Muscle layer of colon (tissue), 2 donors: ENCODE measurements around the gene TSPAN11.

ENCODE experiments used
- H3K27ac ChIP-seq: one replicate; pipeline ENCODE4 v1.7.0; 2013; ENCODE audit warnings: low read depth, mild to moderate bottlenecking, low read length, moderate library complexity
- H3K27me3 ChIP-seq, 2 donors: one replicate each; pipeline ENCODE4 v1.7.0; 2013; ENCODE audit warnings: low read length in 2 of 2, mild to moderate bottlenecking in 2 of 2; ENCODE audit not compliant: insufficient read depth in 2 of 2, control insufficient read depth in 1 of 2
- H3K36me3 ChIP-seq: one replicate; pipeline ENCODE4 v1.7.0; 2013; ENCODE audit warnings: mild to moderate bottlenecking, low read length; ENCODE audit not compliant: insufficient read depth
- H3K4me1 ChIP-seq: one replicate; pipeline ENCODE4 v1.7.0; 2013; ENCODE audit warnings: mild to moderate bottlenecking, low read length; ENCODE audit not compliant: insufficient read depth
- H3K4me3 ChIP-seq, 2 donors: one replicate each; pipeline ENCODE4 v1.7.0; 2013; ENCODE audit warnings: low read length in 2 of 2, low read depth in 1 of 2, mild to moderate bottlenecking in 1 of 2, moderate library complexity in 1 of 2
- H3K9ac ChIP-seq: one replicate; pipeline ENCODE4 v1.7.0; 2013; ENCODE audit warnings: low read length
- H3K9me3 ChIP-seq: one replicate; pipeline ENCODE4 v1.7.0; 2013; ENCODE audit warnings: mild to moderate bottlenecking, low read length
- donor health status: abdominal sarcoma.
- donor health status: Adenocarcinoma of cecum.

The TSPAN11 gene

GRCh38 chr12:31029468-31029867 is 102.9 kb downstream of the TSPAN11 start:
- Histone ChIP-seq H3K9ac (no peak overlapping the region), H3K27ac (no peak overlapping the region), H3K36me3 (no peaks in the 10 kb centered on the region), H3K4me1 (no peaks in the 10 kb centered on the region), H3K9me3 (no peaks in the 10 kb centered on the region), H3K4me3 (no peak overlapping the region), H3K27me3 (no peaks in the 10 kb centered on the region)

DNA sequence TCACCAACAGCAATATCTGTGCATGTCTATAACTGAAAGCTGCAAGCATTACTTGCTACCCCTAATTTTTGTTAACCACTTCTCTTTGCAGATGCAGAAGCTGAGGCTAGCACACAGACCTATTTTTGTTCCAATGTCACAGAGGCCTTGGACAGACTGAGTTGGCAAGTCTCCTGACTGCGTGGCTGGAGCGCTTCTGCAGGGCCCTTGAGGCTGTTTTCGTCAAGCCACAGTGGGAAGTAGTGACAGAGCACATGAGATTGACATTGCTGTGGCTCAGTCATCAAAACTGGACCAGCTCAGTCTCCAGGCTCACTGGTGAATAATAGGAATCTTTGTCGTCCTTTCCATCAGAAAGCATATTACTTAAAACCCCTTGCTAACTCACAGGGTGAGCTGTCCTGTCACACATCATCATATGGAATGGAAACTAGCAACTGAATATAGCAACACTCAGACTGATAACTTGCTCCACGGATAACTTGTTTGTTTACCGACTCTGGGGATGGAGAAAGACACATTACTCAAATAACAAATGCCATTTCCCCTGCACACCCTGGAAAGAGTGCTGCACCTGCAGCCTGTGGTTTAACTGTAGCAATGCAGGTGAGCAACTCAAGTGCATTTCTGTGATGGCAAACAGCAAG is 103.5 kb downstream of the TSPAN11 start:
- H3K36me3 ChIP-seq, result no peaks in the 10 kb centered on the region
- no peak overlapping the region for H3K4me3 ChIP-seq
- H3K9ac ChIP-seq, result no peak overlapping the region
- H3K27me3 ChIP-seq, result no peaks in the 10 kb centered on the region
- no peaks in the 10 kb centered on the region for H3K9me3 ChIP-seq
- no peaks in the 10 kb centered on the region for H3K4me1 ChIP-seq
- no peak overlapping the region for H3K27ac ChIP-seq

GRCh38 chr12:31031951-31032335 is 105.4 kb downstream of the TSPAN11 start:
- no peak overlapping the region for H3K27ac ChIP-seq

DNA sequence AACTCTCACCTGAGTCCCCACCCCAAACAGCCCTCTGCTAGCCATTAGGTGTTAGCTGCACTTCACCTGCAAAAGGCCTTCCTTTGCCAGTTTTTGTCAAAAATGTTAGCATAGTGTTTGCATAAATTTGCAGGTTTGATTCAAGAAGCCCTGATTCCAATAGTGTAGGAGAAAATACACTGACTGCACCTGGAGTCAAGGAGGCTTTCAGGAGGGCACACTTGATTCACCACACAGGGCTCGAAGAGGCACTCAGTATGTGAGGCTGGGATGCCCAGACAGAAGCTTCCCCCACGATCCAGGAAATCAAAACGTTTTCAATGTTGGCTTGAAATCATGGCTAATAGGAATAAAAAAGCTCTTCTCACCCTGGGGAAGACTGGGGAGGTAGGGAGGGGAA is 106.6 kb downstream of the TSPAN11 start:
- Histone ChIP-seq H3K27me3 (no peaks in the 10 kb centered on the region), H3K36me3 (no peaks in the 10 kb centered on the region), H3K27ac (no peak overlapping the region), H3K9me3 (no peaks in the 10 kb centered on the region), H3K4me1 (no peaks in the 10 kb centered on the region), H3K9ac (no peak overlapping the region), H3K4me3 (no peak overlapping the region)

More at GRCh38 chr12:31031951-31032335, 105.4 kb downstream of the TSPAN11 start:
- no peaks in the 10 kb centered on the region for H3K27me3 ChIP-seq
- no peak overlapping the region for H3K9ac ChIP-seq
- H3K4me3 ChIP-seq, result no peak overlapping the region
- no peaks in the 10 kb centered on the region for H3K9me3 ChIP-seq
- no peaks in the 10 kb centered on the region for H3K36me3 ChIP-seq
- H3K4me1 ChIP-seq, result no peaks in the 10 kb centered on the region

- Histone ChIP-seq H3K36me3 (no peaks in the 10 kb centered on the region), H3K4me3 (no peak overlapping the region), H3K9ac (no peak overlapping the region), H3K27ac (no peak overlapping the region), H3K27me3 (no peaks in the 10 kb centered on the region), H3K4me1 (no peaks in the 10 kb centered on the region), H3K9me3 (no peaks in the 10 kb centered on the region)
These were observed 107.1 kb downstream of the TSPAN11 start for GRCh38 chr12:31033681-31034080.

DNA sequence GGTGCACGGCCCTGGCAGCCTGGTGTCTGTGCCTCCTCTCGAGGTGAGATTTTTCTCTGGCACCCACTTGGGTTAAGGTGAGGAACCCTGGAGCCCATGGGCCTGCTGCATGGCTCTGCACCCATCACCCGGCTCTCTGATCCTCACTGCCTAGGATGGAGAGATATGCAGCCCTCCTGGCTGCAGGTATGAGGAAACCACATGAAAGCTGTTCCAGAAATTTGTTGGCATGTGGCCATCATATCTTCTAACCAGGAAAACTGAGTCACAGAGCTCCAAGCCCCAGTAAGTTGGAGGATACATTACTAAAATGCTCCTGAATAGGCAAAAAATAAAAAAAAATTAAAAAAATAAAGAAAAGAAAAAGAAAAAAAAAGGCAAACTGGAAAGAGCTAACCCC is 107.8 kb downstream of the TSPAN11 start:
- H3K4me3 ChIP-seq, result no peak overlapping the region
- H3K27me3 ChIP-seq, result no peaks in the 10 kb centered on the region
- H3K9ac ChIP-seq, result no peak overlapping the region
- H3K36me3 ChIP-seq, result no peaks in the 10 kb centered on the region
- H3K9me3 ChIP-seq, result no peaks in the 10 kb centered on the region
- no peak overlapping the region for H3K27ac ChIP-seq
- no peaks in the 10 kb centered on the region for H3K4me1 ChIP-seq

DNA sequence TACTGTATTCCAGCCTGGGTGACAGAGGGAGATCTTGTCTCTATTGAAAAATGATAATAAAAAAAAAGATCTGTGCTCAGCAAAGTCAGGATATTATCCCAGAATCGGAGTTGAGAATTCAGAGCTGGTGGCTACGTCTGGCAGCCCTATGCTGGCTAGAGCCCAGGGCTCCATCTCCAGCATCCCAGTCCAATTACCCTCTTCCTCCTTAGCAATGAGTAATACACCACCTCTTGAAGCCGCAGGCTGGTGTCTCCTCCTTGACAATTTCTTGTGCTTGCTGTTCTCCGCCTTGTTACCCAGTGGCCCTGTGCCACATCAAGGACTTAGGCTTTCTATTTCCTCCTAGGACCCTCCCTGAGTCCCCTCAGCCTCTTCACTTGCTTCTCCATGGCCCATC is 108.7 kb downstream of the TSPAN11 start:
- H3K27ac ChIP-seq, result no peak overlapping the region
- no peak overlapping the region for H3K9ac ChIP-seq
- H3K27me3 ChIP-seq, result no peaks in the 10 kb centered on the region
- no peaks in the 10 kb centered on the region for H3K36me3 ChIP-seq
- H3K4me3 ChIP-seq, result no peak overlapping the region
- no peaks in the 10 kb centered on the region for H3K4me1 ChIP-seq
- no peaks in the 10 kb centered on the region for H3K9me3 ChIP-seq

DNA sequence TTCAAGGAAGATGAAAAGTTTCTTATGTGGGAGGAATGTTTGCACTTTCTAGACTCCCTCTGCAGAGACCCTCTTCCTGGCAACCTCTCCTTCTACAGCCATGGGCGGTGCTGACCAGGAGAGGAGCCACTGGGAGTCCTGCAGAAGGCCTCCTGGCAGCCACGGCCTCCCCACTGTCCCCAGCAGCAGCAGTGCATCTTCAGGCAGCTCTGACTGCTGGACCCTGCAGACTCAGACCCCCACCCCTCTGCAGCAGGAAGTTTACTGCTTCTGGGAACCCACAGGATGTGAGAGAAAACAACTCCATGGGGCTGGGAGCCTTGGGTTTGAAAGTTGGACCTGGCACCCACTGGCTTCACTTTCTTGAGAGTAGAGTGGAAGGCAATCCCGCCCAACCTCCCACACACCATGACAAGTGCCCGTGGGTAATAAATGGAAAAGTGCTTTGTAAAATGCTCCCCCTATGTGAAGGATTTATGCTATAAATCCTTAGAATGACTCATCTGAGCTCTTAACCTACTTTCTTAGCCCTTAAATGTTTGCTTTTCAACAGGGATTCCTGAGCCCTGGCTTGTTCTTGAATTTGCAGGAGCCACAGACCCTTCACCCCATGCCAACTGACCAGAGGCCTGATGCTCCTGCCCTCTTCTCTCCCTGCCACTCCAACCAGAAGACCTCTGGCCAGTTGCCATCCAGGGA is 109.6 kb downstream of the TSPAN11 start:
- no peaks in the 10 kb centered on the region for H3K36me3 ChIP-seq
- H3K9me3 ChIP-seq, result no peaks in the 10 kb centered on the region
- no peak overlapping the region for H3K27ac ChIP-seq
- H3K27me3 ChIP-seq, result no peaks in the 10 kb centered on the region
- no peak overlapping the region for H3K9ac ChIP-seq
- no peaks in the 10 kb centered on the region for H3K4me1 ChIP-seq
- H3K4me3 ChIP-seq, result no peak overlapping the region

GRCh38 chr12:31037028-31037427 is 110.5 kb downstream of the TSPAN11 start:
- no peak overlapping the region for H3K27ac ChIP-seq
- no peaks in the 10 kb centered on the region for H3K27me3 ChIP-seq
- no peak overlapping the region for H3K9ac ChIP-seq

GRCh38 chr12:31037931-31038330 is 111.4 kb downstream of the TSPAN11 start:
- Histone ChIP-seq H3K9ac (no peak overlapping the region), H3K9me3 (no peaks in the 10 kb centered on the region), H3K27me3 (no peaks in the 10 kb centered on the region), H3K4me3 (no peak overlapping the region), H3K36me3 (no peaks in the 10 kb centered on the region), H3K4me1 (no peaks in the 10 kb centered on the region), H3K27ac (no peak overlapping the region)

More at GRCh38 chr12:31037028-31037427, 110.5 kb downstream of the TSPAN11 start:
- Histone ChIP-seq H3K36me3 (no peaks in the 10 kb centered on the region), H3K9me3 (no peaks in the 10 kb centered on the region), H3K4me1 (no peaks in the 10 kb centered on the region), H3K4me3 (no peak overlapping the region)

- no peaks in the 10 kb centered on the region for H3K27me3 ChIP-seq
- H3K36me3 ChIP-seq, result no peaks in the 10 kb centered on the region
- H3K27ac ChIP-seq, result no peak overlapping the region
- H3K9ac ChIP-seq, result no peak overlapping the region
- H3K9me3 ChIP-seq, result no peaks in the 10 kb centered on the region
- no peak overlapping the region for H3K4me3 ChIP-seq
- no peaks in the 10 kb centered on the region for H3K4me1 ChIP-seq
These were observed 114.6 kb downstream of the TSPAN11 start for GRCh38 chr12:31041033-31041564.
